Activated naive CD8-positive, alpha-beta T cell treated with anti-CD3 and anti-CD28 coated beads, Interleukin-2, amount 50 U/mL, for 16 hours (primary cell): ENCODE data around the gene AOAH.
"Not testable (repeated sequence)": the region's sequence is repeated elsewhere in the genome, so short reads cannot be mapped to it uniquely, and the experiment has no call there.

Source experiments
- DNase-seq: peaks from one replicate; pipeline ENCODE4 v3.0.0-alpha.2; 2020; ENCODE audit warnings: low read depth, low spot score

Gene AOAH

GRCh38 chr7:36658335-36659171 is 65.7 kb downstream of the AOAH start:
- DNase-seq, result no peak

GRCh38 chr7:36657036-36657660 is 67.1 kb downstream of the AOAH start:
- no peak for DNase-seq

- no peak for DNase-seq
Observed at GRCh38 chr7:36654436-36654835, 69.9 kb downstream of the AOAH start.

GRCh38 chr7:36653663-36654355 is 70.5 kb downstream of the AOAH start:
- no peak for DNase-seq

GRCh38 chr7:36653008-36653662 is 71.2 kb downstream of the AOAH start:
- DNase-seq, result no peak

GRCh38 chr7:36652431-36652830 is 71.9 kb downstream of the AOAH start:
- no peak for DNase-seq

GRCh38 chr7:36651404-36651803 is 72.9 kb downstream of the AOAH start:
- no peak for DNase-seq

- DNase-seq, result no peak
Observed at GRCh38 chr7:36650766-36651312, 73.5 kb downstream of the AOAH start.

GRCh38 chr7:36650320-36650719 is 74.0 kb downstream of the AOAH start:
- no peak for DNase-seq

- not testable (repeated sequence) for DNase-seq
Observed at GRCh38 chr7:36649319-36649718, 75.0 kb downstream of the AOAH start.

GRCh38 chr7:36648441-36648840 is 75.9 kb downstream of the AOAH start:
- DNase-seq, result no peak

GRCh38 chr7:36644625-36645422 is 79.5 kb downstream of the AOAH start:
- no peak for DNase-seq

- DNase-seq, result no peak
Observed at GRCh38 chr7:36642414-36642813, 81.9 kb downstream of the AOAH start.

- no peak for DNase-seq
Observed at GRCh38 chr7:36642010-36642409, 82.3 kb downstream of the AOAH start.

GRCh38 chr7:36640682-36641081 is 83.6 kb downstream of the AOAH start:
- DNase-seq, result no peak

GRCh38 chr7:36639826-36640225 is 84.5 kb downstream of the AOAH start:
- no peak for DNase-seq

GRCh38 chr7:36638586-36639263 is 85.6 kb downstream of the AOAH start:
- DNase-seq, result no peak

GRCh38 chr7:36638140-36638539 is 86.2 kb downstream of the AOAH start:
- DNase-seq, result no peak

GRCh38 chr7:36637417-36637816 is 86.9 kb downstream of the AOAH start:
- no peak for DNase-seq

GRCh38 chr7:36636126-36636525 is 88.2 kb downstream of the AOAH start:
- no peak for DNase-seq
